ENCODE results near the gene FMO4.

- no peak for TF ChIP-seq CTCF (IDR thresholded peaks at IDR 0.05)
- TF ChIP-seq POLR2A (IDR thresholded peaks at IDR 0.05): no peak
Measured at GRCh38 chr1:171290621-171291020, 23.4 kb upstream of the FMO4 start.

All from testis (tissue), 2 donors.